Measurements from ENCODE around the gene EIF6.

The EIF6 gene

DNA sequence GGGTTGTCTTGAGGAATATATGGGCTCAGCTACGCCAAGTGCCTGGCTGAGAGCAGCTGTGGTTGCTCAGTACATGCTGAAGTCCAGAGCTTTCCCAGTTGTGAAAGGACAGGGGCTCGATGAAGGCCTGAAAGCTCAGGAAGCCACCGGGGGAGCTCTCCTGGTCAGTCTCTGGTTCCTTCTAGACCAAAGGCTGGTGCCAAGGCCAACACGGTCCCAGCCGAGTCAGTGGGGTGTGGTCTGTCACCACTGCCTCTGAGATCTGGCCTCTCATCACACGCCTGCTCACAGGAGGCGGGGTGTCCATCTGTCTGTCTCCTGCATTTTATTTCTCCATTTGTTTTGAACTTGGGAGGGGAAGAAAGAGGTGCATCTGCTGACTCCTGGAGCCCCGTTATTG, 12.6 kb upstream of the EIF6 start:
- Histone ChIP-seq H3K4me2 (no peak overlapping the region), H4K20me1 (ENCODE audit: insufficient read depth) (no peaks in the 10 kb centered on the region), H3K27ac (no peak overlapping the region), H3K36me3 (ENCODE audit: insufficient read depth) (no peaks in the 10 kb centered on the region), H2AFZ (ENCODE audit: low read depth) (no peak overlapping the region), H3K79me2 (ENCODE audit: insufficient read depth, low read depth) (no peaks in the 10 kb centered on the region), H3K27me3 (ENCODE audit: insufficient read depth, low read depth) (no peaks in the 10 kb centered on the region; the same call in 1 of the 2 replicates), H3K4me3 (IDR thresholded peaks at IDR 0.05; ENCODE audit: insufficient read depth, low read depth, low read length) (no peak overlapping the region), H3K4me1 (ENCODE audit: low read depth, poor library complexity, severe bottlenecking) (no peaks in the 10 kb centered on the region), H3K9ac (no peak overlapping the region)
- TF ChIP-seq, protein P1, sequence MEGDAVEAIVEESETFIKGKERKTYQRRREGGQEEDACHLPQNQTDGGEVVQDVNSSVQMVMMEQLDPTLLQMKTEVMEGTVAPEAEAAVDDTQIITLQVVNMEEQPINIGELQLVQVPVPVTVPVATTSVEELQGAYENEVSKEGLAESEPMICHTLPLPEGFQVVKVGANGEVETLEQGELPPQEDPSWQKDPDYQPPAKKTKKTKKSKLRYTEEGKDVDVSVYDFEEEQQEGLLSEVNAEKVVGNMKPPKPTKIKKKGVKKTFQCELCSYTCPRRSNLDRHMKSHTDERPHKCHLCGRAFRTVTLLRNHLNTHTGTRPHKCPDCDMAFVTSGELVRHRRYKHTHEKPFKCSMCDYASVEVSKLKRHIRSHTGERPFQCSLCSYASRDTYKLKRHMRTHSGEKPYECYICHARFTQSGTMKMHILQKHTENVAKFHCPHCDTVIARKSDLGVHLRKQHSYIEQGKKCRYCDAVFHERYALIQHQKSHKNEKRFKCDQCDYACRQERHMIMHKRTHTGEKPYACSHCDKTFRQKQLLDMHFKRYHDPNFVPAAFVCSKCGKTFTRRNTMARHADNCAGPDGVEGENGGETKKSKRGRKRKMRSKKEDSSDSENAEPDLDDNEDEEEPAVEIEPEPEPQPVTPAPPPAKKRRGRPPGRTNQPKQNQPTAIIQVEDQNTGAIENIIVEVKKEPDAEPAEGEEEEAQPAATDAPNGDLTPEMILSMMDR (conservative IDR thresholded peaks at IDR 0.05; ENCODE audit: low read depth, low read length): no peak

DNA sequence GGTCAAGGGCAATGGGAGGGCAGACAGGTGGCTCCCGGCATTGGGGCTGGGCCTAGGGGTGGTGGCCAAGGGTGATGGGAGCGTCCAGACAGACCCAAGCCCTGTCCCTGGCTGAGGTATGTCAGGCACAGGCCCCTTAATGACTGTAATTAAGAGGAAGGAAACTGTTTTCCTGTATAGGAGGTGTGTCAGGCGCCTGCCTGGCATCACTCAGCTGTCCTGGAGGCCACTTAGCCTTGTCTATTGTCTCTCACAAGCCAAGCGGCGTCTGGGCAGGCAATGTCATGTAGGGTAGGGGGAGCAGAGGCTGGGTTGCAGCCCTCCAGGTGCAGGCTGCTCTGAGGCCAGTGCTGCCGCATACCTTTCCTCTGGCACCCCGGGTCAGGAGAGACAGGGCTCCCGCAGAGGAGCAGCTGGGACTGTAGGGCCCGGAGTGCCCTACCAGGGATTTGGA, 11.6 kb upstream of the EIF6 start:
- no peaks in the 10 kb centered on the region for H3K79me2 ChIP-seq (ENCODE audit: insufficient read depth, low read depth)
- no peaks in the 10 kb centered on the region for H3K4me1 ChIP-seq (ENCODE audit: low read depth, poor library complexity, severe bottlenecking)
- no peaks in the 10 kb centered on the region for H3K36me3 ChIP-seq (ENCODE audit: insufficient read depth)
- no peak overlapping the region for H3K9ac ChIP-seq
- H4K20me1 ChIP-seq (ENCODE audit: insufficient read depth): no peaks in the 10 kb centered on the region
- TF ChIP-seq, protein P1 (conservative IDR thresholded peaks at IDR 0.05; ENCODE audit: low read depth, low read length): no peak
- H2AFZ ChIP-seq (ENCODE audit: low read depth): no peak overlapping the region
- H3K4me2 ChIP-seq: no peak overlapping the region
- no peak overlapping the region for H3K4me3 ChIP-seq (IDR thresholded peaks at IDR 0.05; ENCODE audit: insufficient read depth, low read depth, low read length)
- no peak overlapping the region for H3K27ac ChIP-seq
- no peaks in the 10 kb centered on the region; the same call in 1 of the 2 replicates for H3K27me3 ChIP-seq (ENCODE audit: insufficient read depth, low read depth)

DNA sequence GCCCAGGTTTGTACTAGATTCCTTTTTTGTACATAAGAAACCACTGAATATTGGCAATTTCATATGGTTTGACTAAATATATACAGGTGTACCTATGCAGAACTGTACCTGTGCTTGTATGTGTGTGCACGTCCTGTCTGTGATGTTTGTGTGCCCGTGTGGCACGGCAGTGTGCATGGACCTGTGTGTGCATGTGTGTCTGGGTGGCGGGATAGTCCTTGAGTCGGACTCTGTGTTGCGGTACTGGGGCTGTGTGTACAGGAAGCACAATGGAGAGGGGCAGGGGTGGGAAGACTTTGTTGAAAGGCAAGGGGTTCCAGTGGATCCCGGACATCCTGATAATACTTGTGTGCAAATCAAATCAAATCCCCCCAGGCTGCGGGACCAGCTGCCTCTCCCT, 11.1 kb upstream of the EIF6 start:
- no peak overlapping the region for H3K4me2 ChIP-seq
- H3K4me1 ChIP-seq (ENCODE audit: low read depth, poor library complexity, severe bottlenecking): no peaks in the 10 kb centered on the region
- no peak overlapping the region for H3K4me3 ChIP-seq (IDR thresholded peaks at IDR 0.05; ENCODE audit: insufficient read depth, low read depth, low read length)
- TF ChIP-seq, protein P1 (conservative IDR thresholded peaks at IDR 0.05; ENCODE audit: low read depth, low read length): no peak
- H3K9ac ChIP-seq: no peak overlapping the region
- no peaks in the 10 kb centered on the region for H3K36me3 ChIP-seq (ENCODE audit: insufficient read depth)
- H3K27me3 ChIP-seq (ENCODE audit: insufficient read depth, low read depth): no peaks in the 10 kb centered on the region; the same call in 1 of the 2 replicates
- no peaks in the 10 kb centered on the region for H3K79me2 ChIP-seq (ENCODE audit: insufficient read depth, low read depth)
- no peak overlapping the region for H3K27ac ChIP-seq
- H4K20me1 ChIP-seq (ENCODE audit: insufficient read depth): no peaks in the 10 kb centered on the region
- H2AFZ ChIP-seq (ENCODE audit: low read depth): no peak overlapping the region

DNA sequence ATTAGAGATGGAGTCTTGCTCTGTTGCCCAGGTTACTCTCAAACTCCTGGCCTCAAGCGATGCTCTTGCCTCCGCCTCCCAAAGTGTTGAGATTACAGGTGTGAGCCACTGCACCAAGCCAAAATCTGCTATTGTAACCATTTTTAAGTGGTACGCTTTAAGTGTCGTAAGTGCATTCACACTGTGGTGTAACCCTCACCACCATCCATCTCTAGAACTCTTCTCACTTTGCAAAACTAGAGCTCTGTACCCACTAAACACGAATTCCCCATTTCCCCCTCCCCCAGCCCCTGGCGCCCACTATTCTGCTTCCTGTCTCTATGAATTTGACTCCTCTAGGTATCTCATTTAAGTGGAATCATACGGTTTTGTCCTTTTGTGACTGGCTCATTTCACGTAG, 10.5 kb upstream of the EIF6 start:
- Histone ChIP-seq H3K4me2 (no peak overlapping the region), H3K4me3 (IDR thresholded peaks at IDR 0.05; ENCODE audit: insufficient read depth, low read depth, low read length) (no peak overlapping the region), H3K27ac (no peak overlapping the region), H3K9ac (no peak overlapping the region), H3K4me1 (ENCODE audit: low read depth, poor library complexity, severe bottlenecking) (no peaks in the 10 kb centered on the region), H3K36me3 (ENCODE audit: insufficient read depth) (no peaks in the 10 kb centered on the region), H2AFZ (ENCODE audit: low read depth) (no peak overlapping the region), H3K27me3 (ENCODE audit: insufficient read depth, low read depth) (peaks cover 3% of the 10 kb centered on the region; the same call in 1 of the 2 replicates), H4K20me1 (ENCODE audit: insufficient read depth) (no peaks in the 10 kb centered on the region), H3K79me2 (ENCODE audit: insufficient read depth, low read depth) (no peaks in the 10 kb centered on the region)
- TF ChIP-seq, protein P1 (conservative IDR thresholded peaks at IDR 0.05; ENCODE audit: low read depth, low read length): no peak

All from KMS-11 (cell line).